Measurements from ENCODE around the gene CETP.
"Not testable (repeated sequence)": the region's sequence is repeated elsewhere in the genome, so short reads cannot be mapped to it uniquely, and the experiment has no call there.

The CETP gene

DNA sequence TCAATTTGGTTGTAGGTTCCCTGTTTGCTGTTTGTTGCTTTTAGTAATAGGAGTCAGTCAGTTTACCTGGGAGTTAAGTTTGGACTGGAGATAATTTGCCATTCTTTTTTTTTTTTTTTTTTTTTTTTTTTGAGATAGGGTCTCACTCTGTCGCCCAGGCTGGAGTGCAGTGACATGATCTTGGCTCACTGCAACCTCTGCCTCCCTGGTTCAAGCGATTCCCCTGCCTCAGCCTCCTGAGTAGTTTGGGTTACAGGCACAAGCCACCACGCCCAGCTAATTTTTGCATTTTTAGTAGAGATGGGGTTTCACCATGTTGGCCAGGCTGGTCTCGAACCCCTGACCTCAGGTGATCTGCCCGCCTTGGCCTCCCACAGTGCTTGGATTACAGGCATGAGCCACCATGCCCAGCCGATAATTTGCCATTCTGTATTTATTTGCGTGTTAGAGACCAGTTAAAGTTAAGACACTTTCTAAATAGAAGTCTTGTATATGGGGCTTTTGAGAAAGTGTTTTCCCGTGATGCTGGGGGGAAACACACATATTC lies 27.1 kb upstream of the CETP start:
- DNase-seq: not testable (repeated sequence)

DNA sequence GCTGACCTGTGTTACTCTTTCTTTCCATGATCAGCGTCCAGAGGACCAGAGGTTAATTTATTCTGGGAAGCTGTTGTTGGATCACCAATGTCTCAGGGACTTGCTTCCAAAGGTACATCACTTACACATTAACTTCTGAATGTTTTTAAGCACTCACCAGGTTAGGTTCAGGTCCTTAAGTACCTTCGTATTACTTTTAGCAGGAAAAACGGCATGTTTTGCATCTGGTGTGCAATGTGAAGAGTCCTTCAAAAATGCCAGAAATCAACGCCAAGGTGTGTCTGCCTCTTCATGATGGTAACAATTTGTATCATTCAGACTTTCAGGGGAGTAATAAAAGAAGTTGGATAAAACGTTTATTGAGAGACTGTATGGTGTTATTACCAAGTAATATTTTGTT lies 26.5 kb upstream of the CETP start:
- no peak for DNase-seq

DNA sequence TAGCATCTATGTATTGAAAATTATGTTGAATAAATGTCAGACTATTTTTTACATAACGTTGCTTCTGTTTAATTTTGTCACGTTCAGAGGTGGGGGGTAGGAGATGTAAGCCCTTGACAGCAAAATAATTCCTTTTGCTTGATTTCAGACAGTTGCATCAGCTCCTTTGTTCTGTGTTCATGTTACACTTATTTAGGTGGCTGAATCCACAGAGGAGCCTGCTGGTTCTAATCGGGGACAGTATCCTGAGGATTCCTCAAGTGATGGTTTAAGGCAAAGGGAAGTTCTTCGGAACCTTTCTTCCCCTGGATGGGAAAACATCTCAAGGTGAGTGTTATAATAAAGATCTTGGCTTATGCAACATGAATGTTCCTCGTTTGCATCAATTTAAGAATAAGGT lies 25.3 kb upstream of the CETP start:
- no peak for DNase-seq

DNA sequence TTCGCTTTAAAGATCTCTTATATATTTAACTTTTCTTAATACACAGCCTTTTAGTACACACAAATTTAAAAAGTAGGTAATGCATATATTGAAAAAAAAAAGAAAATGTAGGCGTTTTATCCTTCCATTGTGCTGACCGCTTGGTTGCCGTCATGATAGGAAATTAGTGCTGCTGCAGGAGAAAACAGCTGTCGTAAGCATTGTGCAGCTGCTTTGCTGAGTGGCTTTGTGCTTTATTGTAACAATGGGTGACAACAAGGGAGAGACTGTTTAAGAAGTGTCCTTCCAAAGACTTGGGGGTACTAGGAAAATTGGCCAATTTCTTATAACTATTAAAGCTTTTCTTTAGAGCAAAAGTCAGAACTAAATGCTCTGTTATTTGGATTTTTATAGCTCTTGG lies 24.8 kb upstream of the CETP start:
- DNase-seq: no peak

DNA sequence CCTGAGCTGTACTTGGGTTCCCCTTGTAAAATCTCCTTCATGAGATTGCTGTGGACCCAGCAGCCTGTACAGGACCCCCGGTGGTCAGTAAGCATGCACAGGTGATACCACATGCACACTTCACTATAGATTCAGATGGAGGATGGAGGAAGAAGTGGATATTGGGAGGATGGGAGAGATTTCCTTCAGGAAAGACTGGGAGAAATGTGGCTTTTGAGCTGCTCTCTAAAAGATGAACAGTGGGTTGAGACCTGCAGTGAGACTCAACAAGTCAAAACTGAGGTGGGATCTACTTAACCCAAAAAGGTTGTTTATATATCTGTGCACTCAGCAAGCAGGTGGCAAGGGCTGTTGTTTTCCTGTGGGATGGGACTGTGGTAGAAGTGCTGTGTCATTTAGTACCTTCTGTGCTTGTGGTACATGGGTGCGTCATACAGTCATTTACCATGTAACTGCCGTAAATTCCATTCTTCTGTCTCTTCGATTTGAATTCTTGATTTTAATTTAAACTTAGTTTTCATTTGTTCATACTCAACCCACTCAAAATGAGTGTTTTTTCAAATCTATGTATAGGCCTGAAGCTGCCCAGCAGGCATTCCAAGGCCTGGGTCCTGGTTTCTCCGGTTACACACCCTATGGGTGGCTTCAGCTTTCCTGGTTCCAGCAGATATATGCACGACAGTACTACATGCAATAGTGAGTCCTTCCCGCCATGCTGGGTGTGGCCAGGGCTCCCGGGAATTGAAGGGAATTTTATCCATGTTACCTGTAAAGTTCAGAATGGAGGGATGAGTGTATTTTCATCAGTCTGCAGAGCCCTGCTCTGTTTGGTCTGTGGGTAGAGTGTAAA lies 22.9 kb upstream of the CETP start:
- DNase-seq: peak; percentile 34

DNA sequence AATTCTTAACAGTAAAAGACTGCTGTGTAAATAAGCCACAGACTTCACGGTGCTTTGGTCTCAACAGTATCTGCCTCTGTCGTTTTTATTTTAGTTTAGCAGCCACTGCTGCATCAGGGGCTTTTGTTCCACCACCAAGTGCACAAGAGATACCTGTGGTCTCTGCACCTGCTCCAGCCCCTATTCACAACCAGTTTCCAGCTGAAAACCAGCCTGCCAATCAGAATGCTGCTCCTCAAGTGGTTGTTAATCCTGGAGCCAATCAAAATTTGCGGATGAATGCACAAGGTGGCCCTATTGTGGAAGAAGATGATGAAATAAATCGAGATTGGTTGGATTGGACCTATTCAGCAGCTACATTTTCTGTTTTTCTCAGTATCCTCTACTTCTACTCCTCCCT lies 21.9 kb upstream of the CETP start:
- DNase-seq: no peak

DNA sequence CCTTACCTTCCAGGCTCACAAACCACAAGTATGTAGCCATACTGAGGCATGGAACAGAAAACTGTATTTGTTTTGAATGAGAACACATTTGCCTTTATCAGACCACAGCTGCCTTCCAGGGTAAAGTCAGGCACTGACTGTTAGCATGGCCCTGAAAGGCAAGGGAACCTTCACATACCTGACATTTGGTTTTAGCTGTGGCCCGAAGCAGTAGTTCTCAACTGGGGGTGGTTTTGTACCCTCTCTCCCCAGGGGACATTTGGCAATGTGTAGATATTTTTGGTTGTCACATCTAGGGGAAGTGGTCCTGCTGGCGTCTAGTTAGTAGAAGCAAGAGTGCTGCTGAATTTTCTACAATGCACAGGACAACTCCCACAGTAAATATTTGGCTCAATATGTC lies 20.7 kb upstream of the CETP start:
- DNase-seq: no peak

DNA sequence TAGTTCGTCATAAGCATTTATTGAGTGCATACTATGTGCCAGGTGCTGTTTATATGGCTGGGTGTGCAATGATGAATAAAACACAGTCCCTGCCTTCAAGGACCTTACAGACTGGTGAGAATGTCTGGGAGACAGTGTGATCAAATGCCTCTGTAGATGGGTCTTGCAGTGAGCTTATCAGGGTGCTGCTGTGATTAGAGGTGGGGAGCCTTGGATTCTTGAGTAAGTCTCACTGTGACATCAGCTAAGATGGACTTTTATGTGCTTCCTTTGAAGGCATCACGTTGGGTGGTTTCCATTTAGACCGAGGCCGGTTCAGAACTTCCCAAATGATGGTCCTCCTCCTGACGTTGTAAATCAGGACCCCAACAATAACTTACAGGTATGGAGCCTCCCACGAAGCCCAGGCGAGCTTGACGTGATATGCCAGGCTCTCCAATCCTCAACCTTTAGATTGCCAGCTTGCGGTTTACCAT lies 19.9 kb upstream of the CETP start:
- DNase-seq: no peak

DNA sequence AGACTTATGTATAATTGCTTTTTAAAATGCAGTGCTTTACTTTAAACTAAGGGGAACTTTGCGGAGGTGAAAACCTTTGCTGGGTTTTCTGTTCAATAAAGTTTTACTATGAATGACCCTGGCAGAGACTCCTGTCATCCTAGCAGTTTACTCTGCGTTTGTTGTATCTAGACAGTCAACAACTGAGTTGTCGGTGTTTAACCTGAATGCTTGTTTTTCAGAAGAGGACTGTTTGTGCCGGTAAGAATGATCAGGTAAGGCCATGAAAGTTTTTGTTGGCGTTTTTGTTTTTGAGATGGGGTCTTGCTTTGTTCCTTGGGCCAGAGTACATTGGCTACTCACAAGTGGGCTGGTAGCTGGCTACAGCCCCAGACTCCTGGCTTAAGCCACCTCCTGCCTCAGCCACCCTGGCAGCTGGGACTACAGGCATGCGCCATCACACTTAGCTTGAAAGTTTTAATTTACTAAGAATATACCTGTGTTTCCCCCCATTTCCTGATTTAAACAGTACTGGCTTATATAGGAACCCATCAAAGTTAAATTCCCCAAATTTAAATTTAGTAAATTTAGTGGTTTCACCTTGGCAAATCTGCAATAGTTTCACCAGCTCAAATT lies 17.9 kb upstream of the CETP start:
- no peak for DNase-seq

DNA sequence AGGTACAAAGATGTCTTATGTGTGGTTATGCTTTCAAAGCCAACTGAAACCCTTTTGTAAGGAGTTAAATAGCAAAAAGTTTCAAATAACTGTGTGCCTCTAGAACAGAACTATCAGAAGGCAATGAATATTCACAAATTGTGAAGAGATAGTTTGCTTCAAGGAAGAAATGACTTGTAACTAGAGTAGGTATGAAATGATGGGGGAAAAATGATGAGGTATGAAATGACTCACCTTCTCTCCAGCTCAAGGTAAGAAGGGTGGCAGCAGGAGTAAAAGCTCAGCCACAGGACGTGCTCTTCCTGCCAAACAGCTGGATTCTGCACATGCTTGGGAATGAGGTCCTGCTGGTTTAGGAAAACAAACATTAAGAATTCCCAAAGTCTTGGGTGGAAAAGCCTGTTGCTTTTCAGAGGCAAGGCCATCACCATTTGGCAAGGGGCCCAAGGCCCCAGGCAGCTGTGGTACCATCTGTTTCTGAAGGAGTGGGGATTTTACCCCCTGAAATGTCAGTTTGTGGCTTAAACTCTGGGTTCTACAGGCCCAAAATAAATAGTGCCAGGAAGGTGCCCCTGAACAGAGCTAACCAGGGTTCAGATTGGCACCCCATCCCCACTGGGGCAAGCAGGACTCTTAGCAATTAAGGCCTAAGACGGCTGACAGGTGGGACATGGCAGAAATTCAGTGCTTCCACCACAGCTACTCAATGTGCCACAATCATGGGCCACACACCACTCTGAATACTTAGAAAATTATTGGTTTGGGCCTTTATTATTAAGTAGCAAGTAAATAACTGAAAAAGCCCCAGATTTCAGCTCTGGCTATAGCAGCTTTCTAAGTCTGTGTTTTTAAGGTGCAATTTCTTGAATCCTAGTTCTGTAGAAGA lies 16.6 kb upstream of the CETP start:
- DNase-seq: no peak

DNA sequence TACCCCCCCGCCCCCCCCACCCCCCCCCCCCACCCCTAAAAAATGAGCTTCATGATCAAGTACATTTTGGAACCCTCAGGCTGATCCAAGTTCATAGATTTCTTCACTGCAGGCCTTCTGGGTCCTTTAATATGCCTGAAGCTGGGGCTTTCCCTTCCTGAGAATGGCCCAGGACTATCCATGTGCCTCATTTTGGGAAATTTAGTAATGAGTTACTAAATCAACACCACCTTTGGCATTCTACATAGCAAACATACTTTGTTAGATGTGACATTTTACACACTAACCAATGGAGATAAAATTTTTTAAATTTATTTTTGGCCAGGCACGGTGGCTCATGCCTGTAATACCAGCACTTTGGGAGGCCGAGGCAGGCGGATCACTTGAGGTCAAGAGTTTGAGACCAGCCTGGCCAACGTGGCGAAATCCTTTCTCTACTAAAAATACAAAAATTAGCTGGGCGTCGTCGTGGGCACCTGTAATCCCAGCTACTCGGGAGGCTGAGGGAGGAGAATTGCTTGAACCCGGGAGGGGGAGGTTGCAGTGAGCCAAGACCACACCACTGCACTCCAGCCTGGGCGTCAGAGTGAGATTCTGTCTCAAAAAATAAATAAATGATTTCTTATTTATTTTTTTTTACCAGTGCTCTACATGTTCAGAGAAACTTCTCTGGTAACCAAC lies 15.8 kb upstream of the CETP start:
- no peak for DNase-seq

DNA sequence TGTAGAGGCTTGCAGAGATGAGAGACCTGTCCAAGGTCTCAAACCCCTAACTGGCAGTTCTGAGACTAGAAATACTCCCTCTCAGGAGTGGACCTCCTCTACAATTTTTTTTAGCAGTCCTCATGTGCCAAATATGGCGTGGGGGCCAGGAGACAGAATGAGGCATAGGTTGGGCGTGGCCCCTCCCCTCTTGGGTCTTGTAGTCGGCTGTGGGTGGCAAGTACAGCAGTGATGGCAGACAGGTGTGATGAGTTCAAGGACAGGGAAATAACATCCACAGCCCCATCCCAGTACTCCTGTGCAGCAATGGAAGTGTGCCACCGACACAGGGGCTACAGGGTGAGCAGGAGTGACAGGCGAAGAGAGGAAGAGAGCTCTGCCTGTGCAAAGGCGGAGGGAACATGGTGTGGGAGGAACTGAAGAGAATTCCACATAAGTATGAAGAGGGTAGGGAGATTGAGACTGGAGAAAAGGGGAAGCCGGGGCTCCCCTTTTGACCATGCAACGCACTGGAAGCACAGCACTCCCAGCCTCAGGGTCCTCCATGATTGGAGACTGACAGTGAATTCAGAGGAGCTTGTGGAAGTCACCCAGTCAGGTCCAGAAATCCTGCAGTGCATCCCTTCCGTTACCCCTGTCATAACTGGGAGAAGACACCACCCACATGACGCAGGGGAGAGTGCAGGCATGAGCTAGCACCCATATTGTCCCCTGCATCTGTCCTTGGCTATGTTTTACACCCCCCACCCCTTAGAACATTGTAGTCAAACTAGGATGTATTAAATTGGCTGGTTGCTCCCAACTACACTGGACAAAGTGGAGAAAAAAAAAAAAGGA lies 14.8 kb upstream of the CETP start:
- no peak for DNase-seq

DNA sequence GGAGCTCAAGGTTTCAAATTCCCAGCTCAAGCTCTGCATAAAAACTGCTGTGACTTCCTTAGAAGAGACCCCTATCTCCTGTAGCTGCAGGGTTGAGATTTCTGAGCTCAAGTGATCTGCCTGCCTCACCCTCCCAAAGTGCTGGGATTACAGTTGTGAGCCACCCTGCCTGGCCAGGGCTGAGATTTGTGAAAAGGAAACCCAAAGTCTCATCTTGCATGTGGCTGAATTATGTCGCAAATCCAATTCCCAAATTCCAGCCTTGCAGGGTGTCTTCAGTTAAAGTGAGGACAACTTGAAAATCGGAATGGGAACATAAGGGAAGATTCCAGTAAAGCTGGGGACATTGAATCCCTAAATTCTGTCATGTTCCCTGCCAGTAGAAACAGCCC lies 14.2 kb upstream of the CETP start:
- no peak for DNase-seq

DNA sequence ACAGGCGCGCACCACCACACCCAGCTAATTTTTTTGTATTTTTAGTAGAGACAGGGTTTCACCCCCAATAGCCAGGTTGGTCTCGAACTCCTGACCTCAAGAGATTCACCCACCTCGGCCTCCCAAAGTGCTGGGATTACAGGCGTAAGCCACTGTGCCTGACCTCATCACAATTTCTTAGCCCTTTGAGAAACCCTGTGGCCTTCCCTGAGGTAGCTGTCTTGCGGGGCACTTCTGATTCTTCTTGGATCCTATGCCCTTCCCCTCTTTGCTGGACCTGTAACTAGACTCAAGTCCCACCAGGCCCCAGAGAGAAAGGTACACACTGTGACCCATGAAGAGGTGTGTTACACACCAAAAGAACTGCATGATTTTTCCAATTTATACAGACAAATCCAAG lies 13.5 kb upstream of the CETP start:
- DNase-seq: no peak

DNA sequence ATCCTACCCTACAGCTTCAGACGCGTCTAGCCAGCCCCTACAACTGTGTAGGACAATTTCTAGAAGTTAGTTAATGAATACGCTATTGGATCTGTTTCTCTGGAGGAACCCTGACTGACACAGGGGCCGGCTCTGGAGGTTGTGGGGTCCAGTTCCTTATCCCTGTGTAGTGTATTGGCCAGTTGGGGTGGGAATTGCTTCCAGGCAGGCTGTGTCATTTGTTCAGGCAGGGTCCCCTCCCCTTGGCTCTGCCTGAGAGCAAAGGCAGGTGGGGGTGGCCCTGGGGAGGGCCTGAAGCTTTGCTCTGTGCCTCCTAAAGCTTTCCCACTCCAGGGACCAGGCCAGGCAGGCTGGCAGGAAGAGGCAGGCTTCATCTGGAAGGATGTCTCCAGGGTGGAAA lies 11.7 kb upstream of the CETP start:
- no peak for DNase-seq

DNA sequence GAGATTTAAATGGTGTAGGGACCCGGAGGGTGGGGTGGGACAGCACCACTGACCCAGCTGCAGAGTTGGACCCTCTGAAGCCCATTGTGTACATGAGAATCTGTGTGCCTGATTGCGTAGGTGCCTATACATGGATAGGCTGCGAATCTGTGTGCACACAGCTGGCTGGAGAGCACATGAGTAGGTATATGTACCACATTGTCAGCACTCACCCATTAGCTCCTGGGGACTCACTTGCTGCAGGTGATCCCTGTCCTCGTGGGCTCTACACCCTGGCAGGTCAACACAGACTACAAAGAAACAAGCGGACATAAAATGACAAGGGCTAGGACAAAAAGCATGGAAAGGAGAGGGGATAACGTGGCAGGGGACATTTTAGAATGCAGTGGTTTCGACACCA lies 11.3 kb upstream of the CETP start:
- no peak for DNase-seq

DNA sequence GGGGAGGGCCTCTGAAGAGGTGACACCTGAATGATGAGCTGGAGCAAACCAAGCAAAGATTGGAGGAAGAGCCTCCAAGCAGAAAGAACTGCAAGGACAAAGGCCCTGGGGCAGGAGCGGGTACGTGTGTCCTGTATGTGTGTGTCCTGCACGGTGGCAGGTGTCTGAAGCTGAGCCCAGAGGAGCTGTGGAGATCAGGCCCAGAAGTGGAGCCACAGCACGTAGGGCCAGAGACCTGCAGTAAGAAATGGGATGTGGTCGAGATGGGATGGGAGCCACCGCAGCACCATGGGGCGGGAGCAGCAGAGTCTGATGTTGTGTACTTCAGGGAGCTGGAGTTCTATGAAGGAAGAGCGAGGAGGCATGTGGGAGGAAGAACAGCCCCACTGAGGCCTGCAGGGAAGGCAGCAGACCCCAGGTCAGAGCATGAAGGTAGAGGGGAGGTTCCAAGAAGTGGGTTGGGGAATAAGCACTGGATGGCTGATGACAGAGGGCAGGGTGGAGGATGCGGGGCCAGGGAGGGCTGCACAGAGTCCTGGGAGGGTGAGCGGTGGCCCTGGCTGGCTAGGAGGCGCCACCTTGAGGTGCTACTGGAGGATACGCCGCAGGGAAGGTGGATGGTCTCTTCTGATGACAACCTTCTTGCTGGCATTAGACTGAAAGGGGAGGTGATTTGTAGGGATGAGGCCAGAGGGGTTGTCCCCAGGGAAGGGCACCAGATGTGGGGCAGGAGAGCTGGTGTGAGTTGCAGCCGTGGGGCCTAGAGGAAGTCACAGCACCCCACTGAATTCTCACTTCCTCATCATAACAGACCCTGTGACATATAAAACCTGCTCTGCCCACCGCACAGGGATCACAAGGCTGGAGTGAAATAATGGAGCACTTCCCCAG lies 10.6 kb upstream of the CETP start:
- DNase-seq: peak; percentile 64

DNA sequence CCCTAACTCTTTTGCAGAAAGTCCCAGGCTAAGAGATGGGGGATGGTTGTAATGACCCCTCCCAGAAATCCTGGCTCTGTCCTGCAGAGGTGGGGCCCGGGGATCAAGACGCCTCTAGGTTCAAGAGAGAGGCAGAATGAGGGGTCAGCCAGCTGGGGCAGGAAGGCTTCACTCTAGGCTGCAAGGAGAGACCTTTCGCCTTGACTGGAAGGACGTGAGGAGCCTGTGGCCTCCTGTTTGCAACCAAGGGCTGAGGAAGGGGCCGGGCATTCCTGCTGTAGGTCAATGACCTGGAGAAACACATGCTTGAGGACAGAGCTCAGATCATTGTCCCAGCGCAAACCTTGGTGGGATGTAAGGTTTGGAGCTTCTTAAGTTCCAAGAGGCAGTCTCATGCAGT lies 8.7 kb upstream of the CETP start:
- DNase-seq: no peak

DNA sequence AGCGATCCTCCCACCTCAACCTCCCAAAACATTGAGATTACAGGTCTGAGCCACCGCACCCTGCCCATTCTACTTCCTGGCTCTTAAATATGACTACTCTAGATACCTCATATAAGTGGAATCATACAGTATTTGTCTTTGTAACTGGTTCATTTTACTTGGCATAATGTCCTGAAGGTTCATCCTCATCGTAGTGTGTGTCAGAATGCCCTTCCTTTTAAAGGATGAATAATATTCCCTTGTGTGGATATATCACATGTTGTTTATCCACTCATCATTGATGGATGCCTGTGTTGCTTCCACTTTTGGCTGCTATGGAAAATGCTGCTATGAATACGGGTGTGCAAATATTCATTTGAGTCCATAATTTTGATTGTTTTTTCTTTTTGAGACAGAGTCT lies 5.7 kb upstream of the CETP start:
- DNase-seq: no peak

DNA sequence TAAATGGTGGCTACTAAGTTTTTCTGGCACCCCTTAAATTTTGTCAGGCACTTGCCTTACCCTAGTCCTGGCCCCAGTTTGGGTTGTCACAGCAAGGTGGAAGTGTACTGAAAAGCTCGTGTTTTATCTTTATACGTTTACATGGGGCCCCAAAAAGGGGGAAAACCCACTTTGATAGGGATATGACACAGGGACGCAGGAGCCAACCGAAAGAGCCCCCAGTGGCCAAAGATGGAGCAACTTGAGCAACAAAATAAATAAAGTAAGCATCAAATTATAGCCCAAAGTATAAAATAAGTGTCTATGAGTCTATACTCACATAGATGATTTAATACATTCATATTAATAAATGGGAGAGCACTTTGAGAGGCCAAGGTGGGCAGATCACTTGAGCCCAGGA lies 5.0 kb upstream of the CETP start:
- DNase-seq: no peak
